Mucosa of rectum (tissue), 2 donors: Measurements from ENCODE around the gene ZC3HAV1L.
"Not testable (repeated sequence)": the region's sequence is repeated elsewhere in the genome, so short reads cannot be mapped to it uniquely, and the experiment has no call there.

Source experiments
- H3K27ac ChIP-seq, 2 donors: one replicate each; pipeline ENCODE4 v1.7.0; 2013; ENCODE audit warnings: inconsistent platforms in 2 of 2, low read depth in 2 of 2, low read length in 2 of 2
- H3K27me3 ChIP-seq, 2 donors: one replicate each; pipeline ENCODE4 v1.7.0; 2013; ENCODE audit warnings: low read length in 2 of 2; ENCODE audit not compliant: control insufficient read depth in 2 of 2, insufficient read depth in 2 of 2
- H3K36me3 ChIP-seq, 2 donors: one replicate each; pipeline ENCODE4 v1.7.0; 2013; ENCODE audit warnings: low read length in 2 of 2; ENCODE audit not compliant: control insufficient read depth in 2 of 2, insufficient read depth in 2 of 2
- H3K4me1 ChIP-seq, 2 donors: one replicate each; pipeline ENCODE4 v1.7.0; 2013; ENCODE audit warnings: low read length in 2 of 2, mild to moderate bottlenecking in 1 of 2; ENCODE audit not compliant: control insufficient read depth in 2 of 2, insufficient read depth in 2 of 2
- H3K4me3 ChIP-seq, 2 donors: one replicate each; pipeline ENCODE4 v1.7.0; 2013; ENCODE audit warnings: low read length in 2 of 2
- H3K9ac ChIP-seq, 2 donors: one replicate each; pipeline ENCODE4 v1.7.0; 2013; ENCODE audit warnings: low read length in 2 of 2, low read depth in 1 of 2, mild to moderate bottlenecking in 1 of 2
- H3K9me3 ChIP-seq, 2 donors: one replicate each; pipeline ENCODE4 v1.7.0; 2013; ENCODE audit warnings: low read length in 2 of 2; ENCODE audit not compliant: control insufficient read depth in 2 of 2
- donor health status: healthy.
- donor health status: Normal muscosa, but diverticular disease.

The ZC3HAV1L gene

DNA sequence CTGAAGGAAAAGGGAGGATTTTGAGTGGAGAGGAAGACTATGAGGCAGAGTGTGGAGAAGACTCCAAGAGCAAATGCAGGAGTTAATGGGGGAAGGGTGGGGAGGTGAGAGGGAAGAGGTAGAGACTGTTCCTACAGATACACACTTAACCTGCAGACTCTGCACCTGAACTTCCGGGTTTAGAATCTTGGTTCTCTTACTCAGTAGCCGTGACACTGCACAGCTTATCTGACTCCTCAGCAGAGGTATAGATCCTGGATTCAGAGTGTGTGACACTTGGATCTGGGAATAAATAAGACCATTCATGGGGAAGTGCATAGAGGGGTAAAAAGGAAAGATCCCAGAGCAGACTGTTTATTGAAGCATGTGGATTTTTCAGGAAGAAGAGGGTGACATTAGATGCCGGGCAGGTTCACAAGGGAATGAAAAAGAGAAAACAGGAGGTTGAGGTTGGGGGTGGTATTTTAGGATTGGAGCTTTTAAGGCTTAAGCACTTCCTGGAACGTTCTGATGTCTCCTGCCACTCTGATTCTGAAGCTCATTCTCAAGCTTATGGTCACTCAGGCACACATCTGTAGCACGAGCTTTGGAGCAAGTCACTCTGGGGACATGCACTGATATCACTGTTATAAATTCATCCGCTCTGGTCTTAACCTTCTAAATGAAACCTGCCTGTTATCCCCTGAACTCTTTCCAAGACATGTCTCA, 5.7 kb upstream of the ZC3HAV1L start:
- no peak overlapping the region for H3K9ac ChIP-seq
- no peak overlapping the region for H3K4me3 ChIP-seq
- H3K9me3 ChIP-seq = no peaks in the 10 kb centered on the region
- H3K27ac ChIP-seq = no peak overlapping the region
- H3K4me1 ChIP-seq = peaks cover 3% of the 10 kb centered on the region in 2 donors
- H3K27me3 ChIP-seq = no peaks in the 10 kb centered on the region
- H3K36me3 ChIP-seq = peaks cover 5 to 10% of the 10 kb centered on the region in 2 donors

DNA sequence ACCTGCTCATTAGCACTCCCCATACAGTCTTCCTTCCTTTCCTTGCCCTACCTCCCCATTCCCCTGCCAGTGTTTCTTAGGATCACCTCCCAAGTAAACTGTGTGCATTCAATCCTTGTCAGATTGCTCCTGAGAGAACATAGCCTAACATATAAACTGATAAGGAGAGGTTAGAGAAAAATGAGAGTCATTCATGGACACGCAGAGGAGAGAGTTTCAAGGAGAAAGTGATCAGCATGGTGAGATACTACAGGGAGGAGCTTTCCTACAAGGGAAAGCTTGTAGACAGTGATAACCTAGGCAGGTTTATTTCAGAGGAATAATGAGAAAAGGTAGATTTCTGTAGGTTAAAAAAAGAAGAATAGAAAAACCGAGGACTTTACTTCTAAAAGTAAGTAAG, 2.8 kb upstream of the ZC3HAV1L start:
- Histone ChIP-seq H3K27ac (no peak overlapping the region), H3K9ac (no peak overlapping the region), H3K9me3 (no peaks in the 10 kb centered on the region), H3K36me3 (no peaks in the 10 kb centered on the region), H3K4me3 (no peak overlapping the region), H3K4me1 (peaks cover 7 to 9% of the 10 kb centered on the region in 2 donors), H3K27me3 (no peaks in the 10 kb centered on the region)

DNA sequence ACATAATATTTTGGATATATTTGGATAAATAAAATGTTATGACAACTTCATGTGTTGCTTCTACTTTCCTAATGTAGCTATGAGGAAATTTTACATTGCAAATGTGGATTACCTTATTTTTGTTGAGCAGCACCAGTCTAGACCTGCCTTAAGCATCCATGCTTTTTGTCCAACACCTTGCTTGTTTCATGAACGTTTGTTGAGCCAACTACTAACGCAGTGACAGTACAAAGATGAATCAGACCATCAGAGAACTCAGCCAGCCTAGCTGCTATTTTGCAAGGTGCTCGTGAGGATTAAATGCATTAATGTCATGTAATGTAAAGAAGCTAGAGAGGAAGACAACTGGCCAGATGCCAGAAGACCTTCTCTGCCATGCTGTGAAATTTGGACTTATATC, 1.1 kb upstream of the ZC3HAV1L start:
- no peaks in the 10 kb centered on the region for H3K27me3 ChIP-seq
- no peaks in the 10 kb centered on the region for H3K36me3 ChIP-seq
- H3K9me3 ChIP-seq = no peaks in the 10 kb centered on the region
- no peak overlapping the region for H3K9ac ChIP-seq
- H3K27ac ChIP-seq = no peak overlapping the region
- peaks cover 7 to 10% of the 10 kb centered on the region in 2 donors for H3K4me1 ChIP-seq
- no peak overlapping the region for H3K4me3 ChIP-seq

DNA sequence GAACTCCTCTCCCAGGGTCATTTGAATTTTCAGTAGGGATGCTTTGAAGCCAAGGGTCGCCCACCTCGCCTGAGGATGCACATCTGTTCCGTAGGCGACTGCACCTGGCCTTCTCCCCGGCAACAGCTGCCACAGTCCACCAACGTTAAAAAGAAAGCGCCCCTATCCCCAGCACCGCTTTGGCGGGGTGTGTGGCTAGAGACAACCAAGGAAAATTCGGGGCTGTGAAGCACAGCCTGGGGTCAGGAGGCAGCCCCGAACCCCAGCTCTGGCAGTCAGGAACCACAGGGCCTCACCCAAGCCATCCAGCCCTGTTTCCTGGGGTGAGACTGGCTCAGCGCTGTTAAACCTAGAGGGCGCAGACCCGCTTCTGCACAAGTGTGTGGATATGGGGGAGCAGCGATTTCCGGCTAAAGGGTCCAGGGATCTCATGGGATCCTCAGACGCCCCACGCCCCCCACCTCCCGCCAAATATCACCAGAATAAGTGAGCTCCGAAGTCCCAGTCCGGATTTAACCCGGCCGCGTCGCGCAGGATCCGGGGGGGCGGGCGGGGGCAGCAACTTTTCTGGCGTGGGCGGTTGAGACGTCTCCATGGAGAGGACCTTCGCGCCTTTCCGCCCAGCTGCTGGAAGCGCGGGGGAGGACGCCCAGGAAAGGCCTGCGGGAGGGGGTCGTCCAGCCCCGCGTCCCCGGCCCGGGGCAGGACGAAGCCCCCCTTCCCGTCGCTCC, 822 bp downstream of the ZC3HAV1L start:
- Histone ChIP-seq H3K27me3 (no peaks in the 10 kb centered on the region), H3K4me3 (peak overlapping the region; percentile 72 to 73), H3K27ac (peak overlapping the region in 1 of 2 donors; percentile 43), H3K9ac (peak overlapping the region; percentile 47 to 73), H3K9me3 (no peaks in the 10 kb centered on the region), H3K4me1 (peaks cover 7% of the 10 kb centered on the region in 2 donors), H3K36me3 (no peaks in the 10 kb centered on the region)

- H3K4me3 ChIP-seq = peak overlapping the region in 1 of 2 donors; percentile 72
These were observed 1.5 kb downstream of the ZC3HAV1L start for GRCh38 chr7:139034336-139034735.

GRCh38 chr7:139033346-139034114, 2.3 kb downstream of the ZC3HAV1L start:
- Histone ChIP-seq H3K36me3 (peaks cover 3% of the 10 kb centered on the region in 2 donors), H3K27ac (no peak overlapping the region), H3K9ac (no peak overlapping the region), H3K4me1 (peaks cover 7% of the 10 kb centered on the region in 2 donors), H3K27me3 (no peaks in the 10 kb centered on the region), H3K9me3 (no peaks in the 10 kb centered on the region), H3K4me3 (no peak overlapping the region)

More at GRCh38 chr7:139034336-139034735, 1.5 kb downstream of the ZC3HAV1L start:
- Histone ChIP-seq H3K36me3 (no peaks in the 10 kb centered on the region), H3K9me3 (no peaks in the 10 kb centered on the region), H3K4me1 (peaks cover 7% of the 10 kb centered on the region in 2 donors), H3K27ac (no peak overlapping the region), H3K27me3 (no peaks in the 10 kb centered on the region), H3K9ac (no peak overlapping the region)

- H3K4me1 ChIP-seq = peaks cover 7% of the 10 kb centered on the region in 2 donors
- no peak overlapping the region for H3K9ac ChIP-seq
- no peak overlapping the region for H3K4me3 ChIP-seq
- no peaks in the 10 kb centered on the region for H3K9me3 ChIP-seq
- H3K27ac ChIP-seq = no peak overlapping the region
- H3K36me3 ChIP-seq = peaks cover 5 to 7% of the 10 kb centered on the region in 2 donors
- H3K27me3 ChIP-seq = no peaks in the 10 kb centered on the region
These were observed 3.4 kb downstream of the ZC3HAV1L start for GRCh38 chr7:139032473-139032872.

GRCh38 chr7:139029353-139029752, 6.5 kb downstream of the ZC3HAV1L start:
- Histone ChIP-seq H3K9ac (no peak overlapping the region), H3K36me3 (peaks cover 14 to 16% of the 10 kb centered on the region in 2 donors), H3K4me1 (peaks cover 0 to 4% of the 10 kb centered on the region in 2 donors), H3K27ac (no peak overlapping the region), H3K27me3 (no peaks in the 10 kb centered on the region), H3K9me3 (no peaks in the 10 kb centered on the region), H3K4me3 (no peak overlapping the region)

DNA sequence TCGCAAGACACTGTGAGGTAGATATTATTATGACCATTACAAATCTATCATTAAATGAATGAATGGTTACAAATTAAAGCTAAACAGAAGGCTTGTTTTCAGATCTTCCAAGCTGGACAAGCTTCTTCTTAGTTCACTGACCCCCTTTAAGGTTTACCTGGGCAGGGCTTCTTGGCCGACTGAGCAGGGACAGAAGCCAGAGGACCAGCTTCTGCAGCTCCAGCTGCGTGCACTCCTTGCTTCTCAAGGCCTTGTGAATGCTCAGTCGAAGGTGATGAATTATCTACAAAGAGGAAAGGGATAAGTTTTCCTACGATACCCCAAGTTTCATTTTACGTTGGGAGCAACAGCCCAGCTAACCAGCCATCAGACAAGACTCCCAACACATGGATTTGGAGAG, 9.3 kb downstream of the ZC3HAV1L start:
- H3K4me3 ChIP-seq = no peak overlapping the region
- no peaks in the 10 kb centered on the region for H3K9me3 ChIP-seq
- peaks cover 16 to 23% of the 10 kb centered on the region in 2 donors for H3K36me3 ChIP-seq
- no peaks in the 10 kb centered on the region for H3K4me1 ChIP-seq
- H3K27ac ChIP-seq = no peak overlapping the region
- no peak overlapping the region for H3K9ac ChIP-seq
- no peaks in the 10 kb centered on the region for H3K27me3 ChIP-seq

- H3K9ac ChIP-seq, H3K4me3 ChIP-seq, H3K9me3 ChIP-seq, H3K4me1 ChIP-seq, H3K27ac ChIP-seq, H3K27me3 ChIP-seq: not testable (repeated sequence)
- H3K36me3 ChIP-seq = peaks cover 16 to 23% of the 10 kb centered on the region in 2 donors
These were observed 10.0 kb downstream of the ZC3HAV1L start for GRCh38 chr7:139025861-139026260.
